HG02798 (cell line): ENCODE data around the gene RSPH1.

Experiments
- ATAC-seq: cut with Tn5 transposase; IDR thresholded peaks from one replicate; pipeline ENCODE4 v1.9.1; 2021; ENCODE audit warnings: mild to moderate bottlenecking; ENCODE audit not compliant: unreplicated experiment, poor library complexity

The RSPH1 gene

GRCh38 chr21:42532466-42533181 is 36.6 kb upstream of the RSPH1 start:
- no peak for ATAC-seq

- ATAC-seq = no peak
Measured at GRCh38 chr21:42531771-42532170, 35.7 kb upstream of the RSPH1 start.

GRCh38 chr21:42530167-42530518 is 34.1 kb upstream of the RSPH1 start:
- no peak for ATAC-seq

GRCh38 chr21:42527489-42528158 is 31.6 kb upstream of the RSPH1 start:
- peak; percentile 33 for ATAC-seq

- no peak for ATAC-seq
Measured at GRCh38 chr21:42527127-42527488, 31.1 kb upstream of the RSPH1 start.

GRCh38 chr21:42526379-42526727 is 30.3 kb upstream of the RSPH1 start:
- ATAC-seq = no peak

- ATAC-seq = no peak
Measured at GRCh38 chr21:42525676-42526378, 29.8 kb upstream of the RSPH1 start.

- ATAC-seq = peak; percentile 30
Measured at GRCh38 chr21:42525029-42525581, 29.1 kb upstream of the RSPH1 start.

GRCh38 chr21:42524341-42525028 is 28.5 kb upstream of the RSPH1 start:
- ATAC-seq = peak; percentile 80

GRCh38 chr21:42523941-42524340 is 27.9 kb upstream of the RSPH1 start:
- no peak for ATAC-seq

- ATAC-seq = no peak
Measured at GRCh38 chr21:42523211-42523610, 27.2 kb upstream of the RSPH1 start.

GRCh38 chr21:42522771-42523170 is 26.7 kb upstream of the RSPH1 start:
- ATAC-seq = no peak

- ATAC-seq = no peak
Measured at GRCh38 chr21:42522271-42522670, 26.2 kb upstream of the RSPH1 start.

- ATAC-seq = no peak
Measured at GRCh38 chr21:42521805-42522204, 25.8 kb upstream of the RSPH1 start.

- ATAC-seq = no peak
Measured at GRCh38 chr21:42521384-42521783, 25.4 kb upstream of the RSPH1 start.

GRCh38 chr21:42520628-42521253 is 24.7 kb upstream of the RSPH1 start:
- ATAC-seq = no peak

GRCh38 chr21:42518626-42519025 is 22.6 kb upstream of the RSPH1 start:
- ATAC-seq = no peak

- ATAC-seq = no peak
Measured at GRCh38 chr21:42518215-42518614, 22.2 kb upstream of the RSPH1 start.

- ATAC-seq = no peak
Measured at GRCh38 chr21:42515708-42516502, 19.9 kb upstream of the RSPH1 start.

GRCh38 chr21:42514883-42515228 is 18.8 kb upstream of the RSPH1 start:
- no peak for ATAC-seq
